ENCODE results near the gene SPA17. TPM values are rescaled to one million over a fixed set of nuclear protein-coding genes. Genes with fewer than 3 reads are reported as not detected.

SPA17 gene
- total RNA-seq, 1 experiment from 2014 or later, result 5.4 TPM

GRCh38 chr11:124693142-124693541 lies 19.4 kb downstream of the SPA17 start:
- intact Hi-C loops (cut with micrococcal nuclease; ENCODE audit: unreplicated experiment), result no loop called here
- Mint-ChIP-seq H3K36me3 (ENCODE audit: insufficient read depth, unreplicated experiment) (no peaks in the 10 kb centered on the region), H3K4me1 (ENCODE audit: low read depth, unreplicated experiment) (no peaks in the 10 kb centered on the region), H3K27me3 (ENCODE audit: unreplicated experiment) (no peaks in the 10 kb centered on the region), H3K27ac (ENCODE audit: unreplicated experiment) (no peak overlapping the region), H3K4me3 (ENCODE audit: low read depth, unreplicated experiment) (no peak overlapping the region), H3K9me3 (ENCODE audit: low read depth, unreplicated experiment) (no peaks in the 10 kb centered on the region)
- TF ChIP-seq CTCF (IDR thresholded peaks at IDR 0.05; ENCODE audit: unreplicated experiment), result no peak
- CTCF ChIA-PET, result no interaction called here
- no peak for DNase-seq
- no TSS peak for BruUV-seq (replicated peaks)

GRCh38 chr11:124699547-124699946 lies 25.8 kb downstream of the SPA17 start:
- CTCF ChIA-PET, result no interaction called here
- intact Hi-C loops (cut with micrococcal nuclease; ENCODE audit: unreplicated experiment), result no loop called here
- Mint-ChIP-seq H3K36me3 (ENCODE audit: insufficient read depth, unreplicated experiment) (no peaks in the 10 kb centered on the region), H3K27ac (ENCODE audit: unreplicated experiment) (no peak overlapping the region), H3K4me3 (ENCODE audit: low read depth, unreplicated experiment) (no peak overlapping the region), H3K9me3 (ENCODE audit: low read depth, unreplicated experiment) (peaks cover 2% of the 10 kb centered on the region), H3K4me1 (ENCODE audit: low read depth, unreplicated experiment) (no peaks in the 10 kb centered on the region), H3K27me3 (ENCODE audit: unreplicated experiment) (peaks cover 44% of the 10 kb centered on the region)
- TF ChIP-seq CTCF (IDR thresholded peaks at IDR 0.05; ENCODE audit: unreplicated experiment), result no peak
- DNase-seq, result no peak
- BruUV-seq (replicated peaks), result no TSS peak

- CTCF ChIA-PET, result no interaction called here
- Mint-ChIP-seq H3K4me3 (ENCODE audit: low read depth, unreplicated experiment) (no peak overlapping the region), H3K9me3 (ENCODE audit: low read depth, unreplicated experiment) (peaks cover 2% of the 10 kb centered on the region)
Measured at GRCh38 chr11:124700028-124700427, 26.3 kb downstream of the SPA17 start.

GRCh38 chr11:124707829-124708228 lies 34.1 kb downstream of the SPA17 start:
- no peak for DNase-seq
- no peak overlapping the region for H3K27ac Mint-ChIP-seq (ENCODE audit: unreplicated experiment)
- intact Hi-C loops (cut with micrococcal nuclease; ENCODE audit: unreplicated experiment), result no loop called here
- H3K9me3 Mint-ChIP-seq (ENCODE audit: low read depth, unreplicated experiment), result peaks cover 3% of the 10 kb centered on the region
- no peak overlapping the region for H3K4me3 Mint-ChIP-seq (ENCODE audit: low read depth, unreplicated experiment)
- no peaks in the 10 kb centered on the region for H3K36me3 Mint-ChIP-seq (ENCODE audit: insufficient read depth, unreplicated experiment)
- peaks cover 14% of the 10 kb centered on the region for H3K27me3 Mint-ChIP-seq (ENCODE audit: unreplicated experiment)
- no peak for TF ChIP-seq CTCF (IDR thresholded peaks at IDR 0.05; ENCODE audit: unreplicated experiment)
- no TSS peak for BruUV-seq (replicated peaks)
- CTCF ChIA-PET, result no interaction called here
- no peaks in the 10 kb centered on the region for H3K4me1 Mint-ChIP-seq (ENCODE audit: low read depth, unreplicated experiment)

More at GRCh38 chr11:124700028-124700427, 26.3 kb downstream of the SPA17 start:
- H3K4me1 Mint-ChIP-seq (ENCODE audit: low read depth, unreplicated experiment), result no peaks in the 10 kb centered on the region
- no peak for TF ChIP-seq CTCF (IDR thresholded peaks at IDR 0.05; ENCODE audit: unreplicated experiment)
- peaks cover 44% of the 10 kb centered on the region for H3K27me3 Mint-ChIP-seq (ENCODE audit: unreplicated experiment)
- no peak for DNase-seq
- intact Hi-C loops (cut with micrococcal nuclease; ENCODE audit: unreplicated experiment), result no loop called here
- no TSS peak for BruUV-seq (replicated peaks)
- no peak overlapping the region for H3K27ac Mint-ChIP-seq (ENCODE audit: unreplicated experiment)
- H3K36me3 Mint-ChIP-seq (ENCODE audit: insufficient read depth, unreplicated experiment), result no peaks in the 10 kb centered on the region
